Neuronal stem cell (in vitro differentiated cells): ENCODE results near the gene ADORA2A.

Experiments
- DNase-seq: peaks from one replicate; pipeline ENCODE4 v3.0.0-alpha.2; 2013; ENCODE audit warnings: low spot score
- H2AFZ ChIP-seq: one replicate; pipeline ENCODE4 v1.6.1; 2013; ENCODE audit warnings: mild to moderate bottlenecking, low read length, inconsistent platforms
- H2AK5ac ChIP-seq: 2 replicates; pipeline ENCODE4 v1.6.1; 2013; ENCODE audit warnings: low read depth, mild to moderate bottlenecking, inconsistent platforms, low read length, moderate library complexity, mixed read lengths
- H2BK120ac ChIP-seq: 2 replicates; pipeline ENCODE4 v1.6.1; 2013; ENCODE audit warnings: low read depth, mild to moderate bottlenecking, inconsistent platforms, low read length, moderate library complexity, mixed read lengths
- H2BK12ac ChIP-seq: one replicate; pipeline ENCODE4 v1.6.1; 2013; ENCODE audit warnings: low read length, inconsistent platforms
- H2BK15ac ChIP-seq: 2 replicates; pipeline ENCODE4 v1.6.1; 2013; ENCODE audit warnings: mild to moderate bottlenecking, low read length, inconsistent platforms, mixed read lengths
- H2BK5ac ChIP-seq: one replicate; pipeline ENCODE4 v1.6.1; 2013; ENCODE audit warnings: inconsistent platforms, mild to moderate bottlenecking, low read length, moderate library complexity
- H3K14ac ChIP-seq: one replicate; pipeline ENCODE4 v1.6.1; 2013; ENCODE audit warnings: low read length, inconsistent platforms
- H3K18ac ChIP-seq: 2 replicates; pipeline ENCODE4 v1.6.1; 2013; ENCODE audit warnings: low read length, inconsistent platforms
- H3K23ac ChIP-seq: 2 replicates; pipeline ENCODE4 v1.6.1; 2013; ENCODE audit warnings: low read depth, mild to moderate bottlenecking, mixed read lengths, low read length, inconsistent platforms; ENCODE audit not compliant: poor library complexity
- H3K27ac ChIP-seq: replicated peaks from 3 replicates; pipeline ENCODE4 v1.5.1; 2013; ENCODE audit warnings: low read length, inconsistent platforms
- H3K27me3 ChIP-seq, 3 experiments: 2 replicates each; pipeline ENCODE4 v1.6.1; 2013; ENCODE audit warnings: low read length in 3 of 3, mild to moderate bottlenecking in 2 of 3, inconsistent platforms in 1 of 3, low read depth in 1 of 3, mixed read lengths in 1 of 3, moderate library complexity in 1 of 3; ENCODE audit not compliant: control insufficient read depth in 3 of 3, insufficient read depth in 3 of 3
- H3K36me3 ChIP-seq, 2 donors: replicated peaks in 1 of 2; 2 replicates each; pipeline ENCODE4 v1.6.1; 2013; ENCODE audit warnings: low read length in 2 of 2; ENCODE audit not compliant: control insufficient read depth in 2 of 2, insufficient read depth in 2 of 2
- H3K4ac ChIP-seq: 2 replicates; pipeline ENCODE4 v1.6.1; 2013; ENCODE audit warnings: inconsistent platforms, mild to moderate bottlenecking, low read length, moderate library complexity
- H3K4me1 ChIP-seq, 2 donors: 1 replicate in 1 of 2; 2 replicates in 1 of 2; pipeline ENCODE4 v1.6.1; 2013; ENCODE audit warnings: low read length in 2 of 2, low read depth in 1 of 2; ENCODE audit not compliant: control insufficient read depth in 2 of 2, insufficient read depth in 1 of 2
- H3K4me2 ChIP-seq: one replicate; pipeline ENCODE4 v1.6.1; 2013; ENCODE audit warnings: mild to moderate bottlenecking, low read length, inconsistent platforms; ENCODE audit not compliant: insufficient read depth, poor library complexity, severe bottlenecking
- H3K4me3 ChIP-seq, 2 donors: 2 replicates each; pipeline ENCODE4 v1.5.1; 2013; ENCODE audit warnings: low read length in 2 of 2, mild to moderate bottlenecking in 2 of 2, inconsistent platforms in 1 of 2, moderate library complexity in 1 of 2
- H3K79me1 ChIP-seq: one replicate; pipeline ENCODE4 v1.6.1; 2013; ENCODE audit warnings: low read depth, mild to moderate bottlenecking, inconsistent platforms, low read length, moderate library complexity
- H3K9ac ChIP-seq: one replicate; pipeline ENCODE4 v1.6.1; 2013; ENCODE audit warnings: mild to moderate bottlenecking, low read depth, low read length, inconsistent platforms; ENCODE audit not compliant: poor library complexity
- H3K9me3 ChIP-seq, 2 donors: replicated peaks in 1 of 2; 2 replicates each; pipeline versions ENCODE3 to v1.6.1; 2013; ENCODE audit warnings: low read length in 2 of 2, mild to moderate bottlenecking in 2 of 2, inconsistent platforms in 1 of 2, low read depth in 1 of 2, mixed read lengths in 1 of 2, moderate library complexity in 1 of 2; ENCODE audit not compliant: control insufficient read depth in 2 of 2, insufficient read depth in 1 of 2
- H4K8ac ChIP-seq: one replicate; pipeline ENCODE4 v1.6.1; 2013; ENCODE audit warnings: low read depth, mild to moderate bottlenecking, inconsistent platforms, low read length, moderate library complexity
- H4K91ac ChIP-seq: one replicate; pipeline ENCODE4 v1.6.1; 2013; ENCODE audit warnings: low read length, low read depth, mild to moderate bottlenecking, inconsistent platforms; ENCODE audit not compliant: poor library complexity
- WGBS, 2 donors: extraction: QIAGEN DNeasy Blood & Tissue Kit; methylation state at CpG; one replicate each; pipeline ENCODE4 v1.1.7; 2013; ENCODE audit warnings: missing lambda C conversion rate in 2 of 2, mixed read lengths in 1 of 2; ENCODE audit not compliant: insufficient read length in 2 of 2, insufficient replicate concordance in 1 of 2; ENCODE audit errors: extremely low coverage in 2 of 2; 5-methylcytosine and 5-hydroxymethylcytosine counted together

ADORA2A gene

DNA sequence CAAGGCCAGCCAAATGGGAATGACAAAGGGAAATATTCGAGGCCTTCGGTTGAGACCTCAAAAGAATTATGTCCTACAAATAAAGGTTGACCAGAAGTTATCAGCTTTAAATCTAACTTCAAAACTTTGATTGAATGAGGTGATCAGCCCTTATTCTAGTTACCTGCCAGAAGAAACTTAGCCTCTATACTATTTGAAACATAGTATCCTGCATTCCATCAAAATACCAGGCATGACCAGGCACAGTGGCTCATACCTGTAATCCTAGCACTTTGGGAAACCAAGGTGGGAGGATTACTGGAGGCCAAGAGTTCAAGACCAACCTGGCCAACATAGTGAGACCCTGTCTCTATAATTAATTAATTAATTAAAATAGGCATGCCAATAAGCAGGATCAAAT, 44.3 kb upstream of the ADORA2A start:
- H3K14ac ChIP-seq, result no peak overlapping the region
- H2AFZ ChIP-seq, result no peak overlapping the region
- H3K27ac ChIP-seq, result no peak overlapping the region
- no peak overlapping the region for H4K91ac ChIP-seq
- no peak overlapping the region for H2BK120ac ChIP-seq
- H3K27me3 ChIP-seq, result no peaks in the 10 kb centered on the region
- no CpG with 5 or more reads among the region's 2 CpGs for WGBS, 2 donors
- H3K23ac ChIP-seq, result no peak overlapping the region
- no peak overlapping the region for H3K9ac ChIP-seq
- DNase-seq, result no peak
- H3K4me2 ChIP-seq, result no peak overlapping the region
- no peaks in the 10 kb centered on the region for H3K79me1 ChIP-seq
- no peak overlapping the region for H2BK15ac ChIP-seq
- H3K4me3 ChIP-seq, result no peak overlapping the region
- H3K18ac ChIP-seq, result no peak overlapping the region
- H2BK12ac ChIP-seq, result no peak overlapping the region
- peaks cover 0 to 75% of the 10 kb centered on the region in 2 donors for H3K36me3 ChIP-seq
- no peaks in the 10 kb centered on the region for H3K9me3 ChIP-seq
- H2AK5ac ChIP-seq, result no peak overlapping the region
- no peak overlapping the region for H3K4ac ChIP-seq
- H4K8ac ChIP-seq, result no peak overlapping the region
- H3K4me1 ChIP-seq, result no peaks in the 10 kb centered on the region
- H2BK5ac ChIP-seq, result no peak overlapping the region

DNA sequence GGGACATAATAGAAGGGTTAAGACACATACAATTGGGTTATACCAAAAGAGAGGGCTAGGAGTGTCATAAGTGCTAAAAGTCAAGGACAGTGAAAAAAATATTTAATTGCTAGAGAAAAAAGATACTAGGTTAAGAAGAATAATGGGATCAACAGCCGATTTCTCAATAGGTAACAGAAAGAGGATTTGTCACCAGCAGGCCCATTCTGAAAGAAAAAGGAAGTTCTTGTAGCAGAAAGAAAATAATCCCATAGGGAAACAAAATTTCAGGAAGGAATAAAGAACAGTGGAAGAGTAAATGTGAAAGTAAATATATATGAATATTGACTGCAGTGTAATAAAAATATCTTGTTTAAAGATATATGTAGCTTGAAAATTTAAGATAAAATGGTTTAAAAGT, 43.3 kb upstream of the ADORA2A start:
- no peaks in the 10 kb centered on the region for H3K79me1 ChIP-seq
- no CpG with 5 or more reads among the region's 1 CpG for WGBS, 2 donors
- no peak overlapping the region for H3K23ac ChIP-seq
- no peaks in the 10 kb centered on the region for H3K9me3 ChIP-seq
- no peak overlapping the region for H3K4me2 ChIP-seq
- H3K4me3 ChIP-seq, result no peak overlapping the region
- no peak overlapping the region for H3K27ac ChIP-seq
- no peak overlapping the region for H3K9ac ChIP-seq
- no peak overlapping the region for H2BK120ac ChIP-seq
- no peak overlapping the region for H2AK5ac ChIP-seq
- H4K8ac ChIP-seq, result no peak overlapping the region
- H2AFZ ChIP-seq, result no peak overlapping the region
- no peak overlapping the region for H3K14ac ChIP-seq
- peaks cover 0 to 69% of the 10 kb centered on the region in 2 donors for H3K36me3 ChIP-seq
- H3K27me3 ChIP-seq, result no peaks in the 10 kb centered on the region
- no peak overlapping the region for H2BK12ac ChIP-seq
- H4K91ac ChIP-seq, result no peak overlapping the region
- no peak overlapping the region for H3K18ac ChIP-seq
- H3K4me1 ChIP-seq, result no peaks in the 10 kb centered on the region
- no peak for DNase-seq
- H2BK15ac ChIP-seq, result no peak overlapping the region
- H2BK5ac ChIP-seq, result no peak overlapping the region
- H3K4ac ChIP-seq, result no peak overlapping the region

DNA sequence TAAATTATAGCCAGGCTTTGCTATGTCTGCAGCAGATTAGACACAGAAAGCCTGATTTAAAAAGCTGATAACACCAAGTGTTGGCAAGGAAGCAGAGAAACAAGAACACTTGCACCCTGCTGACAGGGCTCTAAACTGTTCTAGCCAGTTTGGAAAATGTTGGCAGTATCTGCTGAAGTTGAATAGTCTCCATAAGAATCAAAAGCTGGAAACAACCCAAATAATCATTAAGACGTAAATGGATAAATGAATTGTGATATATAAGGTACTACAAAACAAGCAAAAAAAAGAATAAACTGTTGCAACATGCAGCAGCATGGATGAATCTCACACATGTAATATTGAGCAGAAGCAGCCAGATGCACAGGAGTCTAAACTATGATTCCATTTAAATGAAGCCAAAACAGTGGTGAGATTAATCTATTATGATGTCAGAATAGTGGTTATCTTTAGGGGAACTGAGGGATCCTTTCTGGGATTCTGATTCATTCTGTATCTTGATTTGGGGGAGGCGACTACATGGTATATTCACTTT, 40.4 kb upstream of the ADORA2A start:
- H3K36me3 ChIP-seq, result peaks cover 0 to 51% of the 10 kb centered on the region in 2 donors
- no peak overlapping the region for H2AFZ ChIP-seq
- no peak for DNase-seq
- no peak overlapping the region for H3K18ac ChIP-seq
- no peak overlapping the region for H3K14ac ChIP-seq
- no peak overlapping the region for H3K27ac ChIP-seq
- H2BK5ac ChIP-seq, result no peak overlapping the region
- H2BK12ac ChIP-seq, result no peak overlapping the region
- no peak overlapping the region for H3K4ac ChIP-seq
- H3K79me1 ChIP-seq, result no peaks in the 10 kb centered on the region
- no peaks in the 10 kb centered on the region for H3K27me3 ChIP-seq
- H3K9ac ChIP-seq, result no peak overlapping the region
- no peak overlapping the region for H2BK120ac ChIP-seq
- no peak overlapping the region for H3K23ac ChIP-seq
- no peaks in the 10 kb centered on the region for H3K4me1 ChIP-seq
- H4K91ac ChIP-seq, result no peak overlapping the region
- H3K4me3 ChIP-seq, result no peak overlapping the region
- WGBS, 2 donors, result no CpG with 5 or more reads among the region's 2 CpGs
- no peak overlapping the region for H2AK5ac ChIP-seq
- H3K4me2 ChIP-seq, result no peak overlapping the region
- H2BK15ac ChIP-seq, result no peak overlapping the region
- no peaks in the 10 kb centered on the region for H3K9me3 ChIP-seq
- H4K8ac ChIP-seq, result no peak overlapping the region

DNA sequence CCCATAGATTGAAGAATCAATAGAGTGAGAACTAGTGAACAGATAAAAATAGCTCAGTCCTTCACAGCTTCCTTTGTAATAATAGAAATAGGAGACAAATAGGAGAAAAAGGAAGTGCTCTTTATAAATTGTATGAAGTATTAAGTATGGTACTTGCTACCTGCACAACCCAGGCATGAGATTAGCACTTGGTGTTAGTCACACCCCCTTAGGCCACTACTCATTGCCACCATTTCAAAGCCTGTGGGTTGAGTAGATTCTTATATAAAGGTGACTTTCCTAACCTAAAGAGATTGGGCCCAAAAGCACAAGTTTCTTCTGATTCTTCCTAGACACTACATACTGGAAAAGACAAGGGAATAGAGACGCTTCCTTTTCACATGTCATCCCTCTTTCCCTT, 37.7 kb upstream of the ADORA2A start:
- Histone ChIP-seq H3K4me2 (no peak overlapping the region), H2BK120ac (no peak overlapping the region), H3K9me3 (no peaks in the 10 kb centered on the region), H2BK5ac (no peak overlapping the region), H3K9ac (no peak overlapping the region), H3K14ac (no peak overlapping the region), H2BK12ac (no peak overlapping the region), H2AFZ (no peak overlapping the region), H3K4me3 (no peak overlapping the region), H3K23ac (no peak overlapping the region), H3K79me1 (peaks cover 2% of the 10 kb centered on the region), H3K27me3 (no peaks in the 10 kb centered on the region), H2BK15ac (no peak overlapping the region), H4K91ac (no peak overlapping the region), H2AK5ac (no peak overlapping the region), H3K4me1 (no peaks in the 10 kb centered on the region), H3K36me3 (peaks cover 3 to 61% of the 10 kb centered on the region in 2 donors), H4K8ac (no peak overlapping the region), H3K4ac (no peak overlapping the region), H3K27ac (no peak overlapping the region), H3K18ac (no peak overlapping the region)
- WGBS, 2 donors, result no CpG with 5 or more reads among the region's 1 CpG
- no peak for DNase-seq
